NCI-H460 (cell line): ENCODE measurements around the gene LCMT1. TPM values are rescaled to one million over a fixed set of nuclear protein-coding genes. Genes with fewer than 3 reads are reported as not detected.
"Not testable (repeated sequence)": the region's sequence is repeated elsewhere in the genome, so short reads cannot be mapped to it uniquely, and the experiment has no call there.

Source experiments
- DNase-seq: peaks from one replicate; pipeline ENCODE4 v3.0.0-alpha.2; 2016; ENCODE audit warnings: low read depth; ENCODE audit errors: extremely low read depth
- polyA plus RNA-seq: library from polyadenylated mRNA; depleted of rRNA; stranded (reverse); fragments of >200 nt; gene quantifications from 2 replicates; pipeline ENCODE4 v1.2.3, GENCODE V29; 2014; cell fraction: nucleus; rRNA removed
- total RNA-seq: library from RNA; depleted of rRNA; stranded (reverse); fragments of >200 nt; shearing (Covaris generic); gene quantifications from 2 replicates; pipeline ENCODE4 v1.2.3, GENCODE V29; 2014; rRNA removed

LCMT1 gene
- 38.7 and 46.2 TPM in 2 replicates for total RNA-seq
- 15.0 and 18.3 TPM in 2 replicates for polyA plus RNA-seq

GRCh38 chr16:25111403-25112166, at the start of gene LCMT1:
Gene LCMT1, plus strand, starts transcription at chr16:25111742. Its CDS starts 142 bp downstream, at chr16:25111884.
- DNase-seq: peak; percentile 99

- no peak for DNase-seq
These were observed 48.4 kb upstream of the LCMT1 start for GRCh38 chr16:25063102-25063501.

GRCh38 chr16:25063865-25064264, 47.7 kb upstream of the LCMT1 start:
- no peak for DNase-seq

GRCh38 chr16:25064281-25064680, 47.3 kb upstream of the LCMT1 start:
- not testable (repeated sequence) for DNase-seq

DNA sequence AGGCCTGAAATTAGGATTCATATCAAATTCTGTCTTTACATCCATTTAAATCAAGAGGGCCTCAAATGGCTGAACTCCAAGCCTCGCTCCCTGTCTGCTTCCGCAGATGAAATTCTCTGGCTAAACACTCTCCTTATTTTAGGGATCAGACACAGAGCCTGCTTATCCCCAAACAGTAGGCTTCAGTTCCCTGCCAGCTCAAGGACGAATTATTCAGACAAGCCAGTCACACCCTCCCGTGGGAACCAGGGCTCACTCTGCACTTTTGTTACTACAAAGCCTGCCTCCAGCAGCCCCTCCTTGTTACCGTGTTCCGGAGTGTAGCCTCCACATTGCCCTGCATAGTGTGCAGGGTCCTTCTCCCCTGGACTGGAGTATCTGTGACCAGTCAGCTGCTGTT, 46.6 kb upstream of the LCMT1 start:
- no peak for DNase-seq

DNA sequence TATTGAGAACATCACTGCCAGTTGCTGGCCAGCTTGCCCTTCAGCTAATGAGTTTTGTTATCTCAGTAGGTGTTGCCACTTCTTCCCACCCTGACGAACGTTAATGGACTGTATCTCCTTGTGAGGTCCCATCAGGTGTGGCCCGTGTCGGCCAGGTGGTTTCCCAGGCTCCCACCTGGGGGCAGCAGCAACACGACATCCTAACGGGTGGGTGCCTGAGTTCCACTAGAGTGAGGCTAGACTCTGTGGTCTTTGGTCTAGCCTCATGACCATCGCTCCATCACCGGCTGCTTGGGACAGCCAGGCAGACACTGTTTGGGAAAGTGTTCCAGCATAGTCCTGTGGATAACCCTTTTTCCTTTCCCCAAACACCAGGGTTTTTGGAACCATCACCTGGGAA, 45.6 kb upstream of the LCMT1 start:
- DNase-seq: no peak

DNA sequence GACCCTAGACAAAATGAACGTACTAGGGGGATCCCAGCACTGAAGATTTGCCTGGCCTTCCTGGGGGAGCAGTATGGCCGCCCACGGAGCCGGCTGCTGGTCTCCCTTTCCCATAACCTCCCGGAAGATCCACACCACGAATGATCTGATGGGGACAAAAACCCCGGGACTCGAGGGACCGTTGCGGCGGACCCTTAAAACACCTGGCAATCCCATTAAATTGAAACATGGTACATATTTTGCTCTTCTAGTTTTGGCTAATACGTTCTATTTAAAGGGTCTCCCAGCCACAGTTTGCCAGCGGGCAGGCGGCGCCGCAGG, 45.2 kb upstream of the LCMT1 start:
- no peak for DNase-seq

DNA sequence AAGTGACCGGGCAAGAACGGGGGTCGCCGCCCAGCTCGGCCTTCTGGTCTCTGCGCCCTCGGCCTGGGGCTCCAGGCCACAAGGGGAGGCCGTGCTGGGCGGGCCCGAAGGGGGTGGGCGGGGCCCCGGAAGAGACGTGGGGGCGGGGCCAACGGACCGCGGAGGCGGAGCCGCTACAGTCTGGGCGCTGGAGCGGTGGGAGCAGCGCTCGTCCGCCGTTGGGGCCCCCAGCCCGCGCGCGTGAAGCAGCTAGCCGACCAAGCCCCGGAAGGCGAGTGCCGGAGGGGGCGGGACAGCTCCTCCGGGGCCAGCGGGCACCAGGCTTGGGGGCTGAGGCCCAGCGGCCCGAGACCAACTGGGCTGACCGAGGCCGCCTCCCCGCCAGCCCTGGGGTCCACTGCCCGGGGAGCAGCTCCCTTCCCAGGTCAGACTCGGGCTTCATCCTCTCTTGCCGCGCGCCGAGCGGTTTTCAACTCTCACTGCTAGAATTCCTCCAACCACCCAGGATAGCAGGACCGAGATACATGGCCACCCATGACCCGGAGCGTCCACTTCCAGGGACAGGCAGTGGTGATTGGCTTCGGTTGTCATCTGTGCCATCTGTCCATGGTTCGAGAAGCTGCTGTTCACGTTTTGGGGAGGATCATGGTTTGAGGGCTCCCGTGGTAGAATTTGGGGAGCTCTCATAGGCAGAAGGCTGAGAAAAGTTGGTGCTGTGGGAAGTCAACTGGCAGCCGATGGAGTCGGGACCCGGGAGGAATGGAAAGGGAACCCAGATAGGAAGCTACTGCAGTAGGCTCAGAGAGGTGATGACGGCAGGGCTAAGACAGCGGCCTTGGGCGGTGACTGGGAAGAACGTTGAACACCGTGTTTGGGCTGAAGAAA, 44.6 kb upstream of the LCMT1 start:
- DNase-seq: peak; percentile 46

GRCh38 chr16:25073854-25074253, 37.7 kb upstream of the LCMT1 start:
- no peak for DNase-seq

DNA sequence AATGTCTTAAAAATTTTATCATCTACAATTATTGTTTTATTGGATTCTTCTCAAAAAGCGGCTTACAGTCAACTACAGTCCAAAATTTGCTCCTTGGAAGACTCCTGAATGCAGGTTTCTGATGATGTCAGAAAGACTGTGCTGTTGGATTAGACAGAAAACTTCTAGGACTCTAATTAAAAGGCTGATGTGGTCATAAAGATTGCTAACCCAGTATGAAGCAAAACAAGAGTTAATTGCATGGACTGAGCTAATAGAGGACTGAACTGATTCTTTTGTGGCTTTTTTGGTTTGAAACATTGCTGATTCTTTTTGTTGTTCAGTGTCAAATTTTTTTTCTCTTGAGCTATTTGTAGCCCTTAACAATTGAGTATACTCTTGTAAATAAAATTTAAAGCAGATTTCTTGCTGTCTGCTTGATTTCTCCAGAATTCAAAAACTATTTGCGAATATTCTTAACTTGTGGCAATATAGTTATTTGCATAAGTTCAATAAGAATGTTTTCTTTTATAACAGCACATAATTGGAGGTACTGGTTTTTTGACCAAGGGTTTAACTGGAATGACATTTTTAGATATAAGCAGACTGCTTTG, 33.1 kb upstream of the LCMT1 start:
- no peak for DNase-seq

GRCh38 chr16:25079637-25080378, 31.7 kb upstream of the LCMT1 start:
- DNase-seq: no peak

- no peak for DNase-seq
These were observed 31.0 kb upstream of the LCMT1 start for GRCh38 chr16:25080420-25081131.

GRCh38 chr16:25081702-25082101, 29.8 kb upstream of the LCMT1 start:
- DNase-seq: no peak

DNA sequence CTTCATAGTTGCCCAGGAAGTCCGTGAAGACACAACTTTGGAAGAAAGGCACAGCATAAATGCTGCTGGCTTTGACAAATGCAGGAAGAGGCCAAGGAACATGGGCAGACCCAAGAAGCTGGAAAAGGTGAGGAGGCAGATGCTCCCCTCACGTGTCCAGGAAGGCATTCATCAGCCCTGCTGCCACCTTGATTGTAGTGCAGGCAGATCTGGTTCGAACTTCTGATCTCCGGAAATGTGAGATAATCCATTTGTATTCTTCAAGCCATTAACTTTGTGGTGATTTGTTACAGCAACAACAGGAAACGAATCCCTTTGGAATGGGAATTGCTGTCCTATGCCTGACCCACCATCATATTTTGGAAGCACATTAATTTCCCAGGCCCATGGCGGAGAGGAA, 28.5 kb upstream of the LCMT1 start:
- DNase-seq: no peak

DNA sequence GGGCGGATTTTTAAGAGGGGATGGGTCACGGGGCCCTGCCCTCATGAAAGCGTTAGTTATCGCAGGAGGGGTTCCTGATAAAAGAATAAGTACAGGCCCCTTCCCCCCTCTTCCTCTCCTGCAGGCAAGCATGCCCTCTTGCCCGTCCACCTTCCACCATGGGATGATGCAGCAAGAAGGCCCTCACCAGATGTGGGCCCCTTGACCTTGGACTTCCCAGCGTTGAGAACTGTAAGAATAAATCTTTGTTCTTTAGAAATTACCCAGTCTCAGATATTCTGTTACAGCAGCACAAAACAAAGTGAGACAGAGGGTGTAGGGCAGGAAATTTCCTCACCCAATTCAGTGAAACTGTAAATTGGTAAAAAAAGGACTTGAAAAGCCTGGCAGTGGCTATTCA, 27.8 kb upstream of the LCMT1 start:
- no peak for DNase-seq

GRCh38 chr16:25084797-25085196, 26.7 kb upstream of the LCMT1 start:
- no peak for DNase-seq

DNA sequence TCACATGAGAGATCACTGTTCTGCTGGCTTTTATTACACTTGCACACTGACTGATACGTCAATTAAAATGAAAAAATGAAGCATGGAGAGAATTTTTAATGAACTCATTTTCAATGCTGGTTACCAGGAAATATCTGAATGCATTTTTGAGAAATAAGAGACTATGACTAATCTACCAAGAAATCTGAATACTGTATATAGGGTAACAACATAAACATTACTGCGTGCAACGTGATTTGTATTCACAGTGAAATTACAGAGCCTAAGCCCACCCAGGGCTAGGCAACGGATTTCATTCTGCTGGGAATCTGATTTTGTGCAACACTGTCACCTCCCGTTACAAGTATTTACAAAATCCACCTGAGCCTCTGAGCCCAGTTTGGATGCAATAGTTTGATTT, 23.8 kb upstream of the LCMT1 start:
- no peak for DNase-seq

GRCh38 chr16:25089351-25089750, 22.2 kb upstream of the LCMT1 start:
- DNase-seq: no peak

- no peak for DNase-seq
These were observed 19.1 kb upstream of the LCMT1 start for GRCh38 chr16:25092441-25092840.
